ENCODE results near the gene ITGA3. TPM values are rescaled to one million over a fixed set of nuclear protein-coding genes. Genes with fewer than 3 reads are reported as not detected.

The ITGA3 gene
- 100 to 1,000 TPM in 1 of 4 donors, 10 to 100 TPM in 3; 48.3 to 109 (median 88.1) TPM for polyA plus RNA-seq (ENCODE audit: insufficient read length in 4 of 4)

GRCh38 chr17:50055426-50056216 lies at the start of gene ITGA3:
Gene ITGA3, plus strand, starts transcription at chr17:50056110. Its CDS starts 330 bp downstream, at chr17:50056440.
- peak in 1 of 4 donors; percentile 60 for DNase-seq (ENCODE audit: low read depth in 4 of 4, low spot score in 3 of 4)

GRCh38 chr17:50009282-50009681 lies 46.6 kb upstream of the ITGA3 start:
- DNase-seq (ENCODE audit: low read depth in 4 of 4, low spot score in 3 of 4) = no peak

- DNase-seq (ENCODE audit: low read depth in 4 of 4, low spot score in 3 of 4) = no peak
These were observed 42.8 kb upstream of the ITGA3 start for GRCh38 chr17:50013079-50013478.

- no peak for DNase-seq (ENCODE audit: low read depth in 4 of 4, low spot score in 3 of 4)
These were observed 41.3 kb upstream of the ITGA3 start for GRCh38 chr17:50014471-50015088.

- no peak for DNase-seq (ENCODE audit: low read depth in 4 of 4, low spot score in 3 of 4)
These were observed 40.8 kb upstream of the ITGA3 start for GRCh38 chr17:50015146-50015545.

GRCh38 chr17:50018909-50019308 lies 37.0 kb upstream of the ITGA3 start:
- DNase-seq (ENCODE audit: low read depth in 4 of 4, low spot score in 3 of 4) = no peak

GRCh38 chr17:50020841-50021599 lies 34.9 kb upstream of the ITGA3 start:
- no peak for DNase-seq (ENCODE audit: low read depth in 4 of 4, low spot score in 3 of 4)

- no peak for DNase-seq (ENCODE audit: low read depth in 4 of 4, low spot score in 3 of 4)
These were observed 34.1 kb upstream of the ITGA3 start for GRCh38 chr17:50021681-50022370.

GRCh38 chr17:50022463-50023130 lies 33.3 kb upstream of the ITGA3 start:
- no peak for DNase-seq (ENCODE audit: low read depth in 4 of 4, low spot score in 3 of 4)

- DNase-seq (ENCODE audit: low read depth in 4 of 4, low spot score in 3 of 4) = no peak
These were observed 32.4 kb upstream of the ITGA3 start for GRCh38 chr17:50023520-50023919.

GRCh38 chr17:50024808-50025207 lies 31.1 kb upstream of the ITGA3 start:
- DNase-seq (ENCODE audit: low read depth in 4 of 4, low spot score in 3 of 4) = no peak

GRCh38 chr17:50026046-50026675 lies 29.7 kb upstream of the ITGA3 start:
- no peak for DNase-seq (ENCODE audit: low read depth in 4 of 4, low spot score in 3 of 4)

- DNase-seq (ENCODE audit: low read depth in 4 of 4, low spot score in 3 of 4) = no peak
These were observed 29.1 kb upstream of the ITGA3 start for GRCh38 chr17:50026837-50027171.

GRCh38 chr17:50027172-50027880 lies 28.6 kb upstream of the ITGA3 start:
- no peak for DNase-seq (ENCODE audit: low read depth in 4 of 4, low spot score in 3 of 4)

GRCh38 chr17:50027881-50028735 lies 27.8 kb upstream of the ITGA3 start:
- DNase-seq (ENCODE audit: low read depth in 4 of 4, low spot score in 3 of 4) = no peak

GRCh38 chr17:50028736-50029120 lies 27.2 kb upstream of the ITGA3 start:
- DNase-seq (ENCODE audit: low read depth in 4 of 4, low spot score in 3 of 4) = no peak

- no peak for DNase-seq (ENCODE audit: low read depth in 4 of 4, low spot score in 3 of 4)
These were observed 26.7 kb upstream of the ITGA3 start for GRCh38 chr17:50029185-50029584.

GRCh38 chr17:50033316-50033715 lies 22.6 kb upstream of the ITGA3 start:
- no peak for DNase-seq (ENCODE audit: low read depth in 4 of 4, low spot score in 3 of 4)
